Testis (tissue), 3 donors: ENCODE measurements around the gene RBM33. TPM values are rescaled to one million over a fixed set of nuclear protein-coding genes. Genes with fewer than 3 reads are reported as not detected.

Experiments
- DNase-seq: peaks from one replicate; pipeline ENCODE4 v3.0.0-alpha.2; 2019
- H3K27ac ChIP-seq, 2 donors: fragments of 200-600 bp; sonication (generic); one replicate each; pipeline ENCODE4 v1.5.1; 2019
- H3K27me3 ChIP-seq: fragments of 200-600 bp; sonication (generic); one replicate; pipeline ENCODE4 v1.5.1; 2019
- H3K36me3 ChIP-seq: fragments of 200-600 bp; sonication (generic); one replicate; pipeline ENCODE4 v1.5.1; 2017; ENCODE audit warnings: low read depth; ENCODE audit errors: missing control alignments
- H3K4me1 ChIP-seq: fragments of 200-600 bp; sonication (generic); one replicate; pipeline ENCODE4 v1.5.1; 2019
- H3K4me3 ChIP-seq, 2 donors: fragments of 200-600 bp; sonication (generic); one replicate each; pipeline ENCODE4 v1.5.1; 2017 to 2019
- H3K9me3 ChIP-seq: fragments of 200-600 bp; sonication (generic); one replicate; pipeline ENCODE4 v1.5.1; 2017
- CTCF ChIP-seq, 3 experiments: fragments of 450-650 bp in 2 of 3; fragments of 200-600 bp in 1 of 3; sonication (generic) in 1 of 3; IDR thresholded peaks; one replicate each; pipeline ENCODE4 v1.5.1; 2016 to 2019; ENCODE audit warnings: antibody characterized with exemption in 3 of 3, mild to moderate bottlenecking in 2 of 3, moderate library complexity in 1 of 3
- POLR2A ChIP-seq: fragments of 450-650 bp; IDR thresholded peaks from one replicate; pipeline ENCODE4 v1.6.1; 2017; ENCODE audit warnings: antibody characterized with exemption, mild to moderate bottlenecking, moderate library complexity
- WGBS, 2 donors: methylation state at CpG; one replicate each; pipeline ENCODE4 v1.1.5; 2018; 5-methylcytosine and 5-hydroxymethylcytosine counted together
- intact Hi-C: fragments of 100-400 bp; cut with DNase I; formaldehyde crosslinking; loops from one replicate; pipeline ENCODE4 v1.15.1; 2023; ENCODE audit warnings: low total_unique reads
- polyA plus RNA-seq: library from polyadenylated mRNA; stranded (reverse); fragments of 350-450 nt; fragmentation: Illumina TruSeq; extraction: RNeasy Lipid Tissue Mini Kit (QIAGEN cat#74804); gene quantifications from one replicate; pipeline ENCODE4 v1.2.3, GENCODE V29; 2014; ENCODE audit warnings: low read depth, low replicate concordance; ENCODE audit not compliant: insufficient read depth
- total RNA-seq, 2 donors: library from RNA; depleted of rRNA; stranded (reverse); fragments of >200 nt; gene quantifications; one replicate each; pipeline ENCODE4 v1.2.3, GENCODE V29; 2016

The RBM33 gene
- total and polyA plus RNA-seq, 3 donors from 2014 or later: 27.3 to 104 (median 93.4) TPM

DNA sequence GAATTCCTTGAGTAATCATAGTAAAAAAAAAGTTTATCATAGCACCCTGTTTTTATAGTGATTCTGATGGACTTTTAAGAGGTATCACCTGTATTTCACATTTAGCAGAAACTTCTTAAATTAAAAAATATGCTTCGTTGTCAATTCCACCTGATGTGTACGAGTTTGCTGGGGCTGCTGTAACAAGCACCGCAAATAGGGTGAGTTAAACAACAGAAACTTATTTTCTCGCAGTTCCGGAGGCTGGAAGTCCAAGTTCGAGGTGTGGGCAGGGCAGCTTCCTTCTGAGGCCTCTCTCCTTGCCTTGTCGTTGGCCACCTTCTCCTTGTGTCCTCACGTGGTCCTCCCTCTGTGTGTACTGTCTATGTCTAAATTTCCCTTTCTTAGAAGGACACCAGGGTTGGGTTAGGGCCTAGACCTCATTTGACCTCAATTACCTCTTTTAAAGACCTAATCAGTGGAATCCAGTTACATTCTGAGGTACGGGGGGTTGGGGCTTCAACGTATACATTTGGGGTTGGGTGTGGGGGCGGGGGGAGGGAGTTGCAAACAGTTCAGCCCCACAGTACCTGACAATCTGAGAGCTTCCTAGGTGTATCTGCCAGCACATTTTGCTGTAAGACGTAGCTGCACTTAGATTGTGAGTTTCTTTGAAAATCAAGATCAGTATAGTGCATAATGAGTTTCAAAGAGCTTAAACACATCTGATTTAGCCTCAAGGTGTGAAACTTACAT is 72.7 kb downstream of the RBM33 start:
- Histone ChIP-seq H3K4me1 (peaks cover 6% of the 10 kb centered on the region), H3K27ac (no peak overlapping the region), H3K9me3 (no peaks in the 10 kb centered on the region), H3K4me3 (no peak overlapping the region), H3K36me3 (no peaks in the 10 kb centered on the region), H3K27me3 (no peaks in the 10 kb centered on the region)
- no peak for TF ChIP-seq CTCF (IDR thresholded peaks at IDR 0.05)
- no peak for TF ChIP-seq POLR2A
- DNase-seq: no peak
- intact Hi-C loops: no loop called here
- WGBS, 2 donors: 88 to 92% methylated on average over 12 of the region's 12 CpGs

GRCh38 chr7:155721056-155721455 is 76.6 kb downstream of the RBM33 start:
- TF ChIP-seq POLR2A (no peak), CTCF (IDR thresholded peaks at IDR 0.05) (no peak)
- H3K9me3 ChIP-seq: no peaks in the 10 kb centered on the region
- DNase-seq: no peak
- H3K27ac ChIP-seq: no peak overlapping the region
- H3K27me3 ChIP-seq: no peaks in the 10 kb centered on the region
- intact Hi-C loops: no loop called here
- H3K4me1 ChIP-seq: no peaks in the 10 kb centered on the region
- WGBS, 2 donors: 83 to 84% methylated on average over 6 of the region's 6 CpGs
- no peak overlapping the region for H3K4me3 ChIP-seq
- no peaks in the 10 kb centered on the region for H3K36me3 ChIP-seq

DNA sequence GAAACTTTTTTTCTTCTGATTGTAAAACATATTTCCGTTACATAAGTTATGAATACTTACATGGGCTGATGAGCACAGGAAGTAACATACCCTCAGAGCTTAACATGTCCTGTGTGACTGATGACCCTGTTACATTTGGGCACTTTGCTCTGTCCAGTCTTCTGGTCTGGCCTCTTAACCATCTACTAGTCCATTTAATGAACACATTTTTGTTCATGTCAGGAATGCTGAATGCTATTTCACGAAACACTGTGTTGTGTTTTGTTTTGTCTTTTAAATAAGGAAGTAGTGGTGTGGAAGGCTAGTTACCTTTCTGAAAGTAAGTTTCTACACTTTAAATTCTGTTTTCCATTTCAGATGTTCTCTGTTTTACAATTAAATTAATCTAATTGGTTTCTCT is 77.7 kb downstream of the RBM33 start:
- intact Hi-C loops: no loop called here
- no peaks in the 10 kb centered on the region for H3K4me1 ChIP-seq
- H3K9me3 ChIP-seq: no peaks in the 10 kb centered on the region
- 69 to 71% methylated on average over 2 of the region's 2 CpGs for WGBS, 2 donors
- no peak for DNase-seq
- no peak overlapping the region for H3K27ac ChIP-seq
- H3K27me3 ChIP-seq: no peaks in the 10 kb centered on the region
- H3K36me3 ChIP-seq: no peaks in the 10 kb centered on the region
- TF ChIP-seq POLR2A (no peak), CTCF (IDR thresholded peaks at IDR 0.05) (no peak)
- no peak overlapping the region for H3K4me3 ChIP-seq

GRCh38 chr7:155722936-155723335 is 78.5 kb downstream of the RBM33 start:
- Histone ChIP-seq H3K27ac (no peak overlapping the region), H3K4me1 (no peaks in the 10 kb centered on the region), H3K36me3 (no peaks in the 10 kb centered on the region), H3K4me3 (no peak overlapping the region), H3K27me3 (no peaks in the 10 kb centered on the region), H3K9me3 (no peaks in the 10 kb centered on the region)
- intact Hi-C loops: no loop called here
- no peak for TF ChIP-seq POLR2A
- TF ChIP-seq CTCF (IDR thresholded peaks at IDR 0.05): no peak
- DNase-seq: no peak
- WGBS, 2 donors: 87 to 91% methylated on average over 4 of the region's 4 CpGs
